GM21367 (cell line): ENCODE measurements around the gene SLC43A3.
"Not testable (repeated sequence)": the region's sequence is repeated elsewhere in the genome, so short reads cannot be mapped to it uniquely, and the experiment has no call there.

Experiments
- ATAC-seq: cut with Tn5 transposase; IDR thresholded peaks from one replicate; pipeline ENCODE4 v1.9.1; 2021; ENCODE audit not compliant: unreplicated experiment

The SLC43A3 gene

GRCh38 chr11:57387289-57388030 lies 39.5 kb downstream of the SLC43A3 start:
- ATAC-seq = no peak

- no peak for ATAC-seq
Measured at GRCh38 chr11:57386178-57386940, 40.6 kb downstream of the SLC43A3 start.

- ATAC-seq = no peak
Measured at GRCh38 chr11:57380975-57381374, 45.9 kb downstream of the SLC43A3 start, which contains the start of gene PRG3. Gene PRG3 (minus strand): TSS chr11:57381150. CDS start chr11:57380708, 442 bp downstream.

- no peak for ATAC-seq
Measured at GRCh38 chr11:57379732-57380131, 47.2 kb downstream of the SLC43A3 start.

GRCh38 chr11:57378186-57378585 lies 48.7 kb downstream of the SLC43A3 start:
- no peak for ATAC-seq

GRCh38 chr11:57377107-57377506 lies 49.8 kb downstream of the SLC43A3 start:
- no peak for ATAC-seq

GRCh38 chr11:57376095-57377090 lies 50.5 kb downstream of the SLC43A3 start:
- ATAC-seq = no peak

- no peak for ATAC-seq
Measured at GRCh38 chr11:57375490-57375889, 51.4 kb downstream of the SLC43A3 start.

GRCh38 chr11:57374966-57375365 lies 52.0 kb downstream of the SLC43A3 start:
- no peak for ATAC-seq

GRCh38 chr11:57373146-57373545 lies 53.8 kb downstream of the SLC43A3 start:
- ATAC-seq = no peak

GRCh38 chr11:57370941-57371340 lies 56.0 kb downstream of the SLC43A3 start:
- ATAC-seq = no peak

GRCh38 chr11:57370251-57370650 lies 56.7 kb downstream of the SLC43A3 start:
- ATAC-seq = no peak

- no peak for ATAC-seq
Measured at GRCh38 chr11:57368845-57369232, 58.1 kb downstream of the SLC43A3 start.

GRCh38 chr11:57368106-57368844 lies 58.6 kb downstream of the SLC43A3 start:
- ATAC-seq = no peak

GRCh38 chr11:57364851-57365660 lies 61.9 kb downstream of the SLC43A3 start:
- no peak for ATAC-seq

- no peak for ATAC-seq
Measured at GRCh38 chr11:57363131-57364080, 63.5 kb downstream of the SLC43A3 start.

GRCh38 chr11:57361926-57362325 lies 65.0 kb downstream of the SLC43A3 start:
- ATAC-seq = no peak

GRCh38 chr11:57361420-57361819 lies 65.5 kb downstream of the SLC43A3 start:
- not testable (repeated sequence) for ATAC-seq
